D721Med (cell line): ENCODE measurements around the gene SMURF2.

ENCODE experiments used
- DNase-seq: peaks from one replicate; pipeline ENCODE4 v3.0.0; 2011; ENCODE audit warnings: low spot score; ENCODE audit not compliant: insufficient read length
- FAIRE-seq: peaks from 2 replicates; lab custom pipeline; 2011; peaks lifted over from hg19 to GRCh38; lab: Jason Lieb, UNC
- TF ChIP-seq, protein P1 (sequence below): IDR thresholded peaks from 2 replicates; pipeline ENCODE4 v1.5.1; 2012; ENCODE audit warnings: mild to moderate bottlenecking, control low read depth; ENCODE audit not compliant: insufficient read depth; ENCODE audit errors: missing control alignments

The SMURF2 gene

DNA sequence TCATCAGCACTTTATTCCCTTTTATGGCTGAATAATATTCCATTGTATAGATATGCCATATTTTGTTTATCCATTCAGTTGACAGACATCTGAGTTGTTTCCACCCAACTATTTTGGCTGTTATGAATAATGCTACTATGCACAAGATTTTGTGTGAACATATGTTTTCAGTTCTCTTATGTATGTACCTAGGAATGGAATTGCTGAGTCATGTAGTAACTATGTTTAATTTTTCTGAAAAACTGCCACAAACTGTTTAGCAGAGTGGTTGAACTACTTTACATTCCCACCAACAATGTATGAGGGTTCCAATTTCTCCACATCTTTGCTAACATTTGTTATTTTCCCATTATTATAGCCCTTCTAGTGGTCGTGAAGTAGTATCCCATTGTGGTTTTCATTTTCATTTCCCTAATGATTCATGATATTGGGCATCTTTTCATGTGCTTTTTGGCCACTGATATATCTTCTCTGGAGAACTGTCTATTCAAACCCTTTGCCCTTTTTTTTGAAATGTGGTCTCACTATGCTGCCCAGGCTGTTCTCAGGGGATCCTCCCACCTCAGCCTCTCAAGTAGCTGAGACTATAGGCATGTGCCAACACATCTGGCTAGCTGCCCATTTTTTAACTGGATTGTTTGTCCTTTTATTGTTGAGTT lies 26.3 kb downstream of the SMURF2 start:
- TF ChIP-seq, protein P1, sequence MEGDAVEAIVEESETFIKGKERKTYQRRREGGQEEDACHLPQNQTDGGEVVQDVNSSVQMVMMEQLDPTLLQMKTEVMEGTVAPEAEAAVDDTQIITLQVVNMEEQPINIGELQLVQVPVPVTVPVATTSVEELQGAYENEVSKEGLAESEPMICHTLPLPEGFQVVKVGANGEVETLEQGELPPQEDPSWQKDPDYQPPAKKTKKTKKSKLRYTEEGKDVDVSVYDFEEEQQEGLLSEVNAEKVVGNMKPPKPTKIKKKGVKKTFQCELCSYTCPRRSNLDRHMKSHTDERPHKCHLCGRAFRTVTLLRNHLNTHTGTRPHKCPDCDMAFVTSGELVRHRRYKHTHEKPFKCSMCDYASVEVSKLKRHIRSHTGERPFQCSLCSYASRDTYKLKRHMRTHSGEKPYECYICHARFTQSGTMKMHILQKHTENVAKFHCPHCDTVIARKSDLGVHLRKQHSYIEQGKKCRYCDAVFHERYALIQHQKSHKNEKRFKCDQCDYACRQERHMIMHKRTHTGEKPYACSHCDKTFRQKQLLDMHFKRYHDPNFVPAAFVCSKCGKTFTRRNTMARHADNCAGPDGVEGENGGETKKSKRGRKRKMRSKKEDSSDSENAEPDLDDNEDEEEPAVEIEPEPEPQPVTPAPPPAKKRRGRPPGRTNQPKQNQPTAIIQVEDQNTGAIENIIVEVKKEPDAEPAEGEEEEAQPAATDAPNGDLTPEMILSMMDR, result no peak
- DNase-seq (no peak), FAIRE-seq (no peak)

- no peak for FAIRE-seq
- DNase-seq, result no peak
- TF ChIP-seq, protein P1, result no peak
These were observed 27.9 kb downstream of the SMURF2 start for GRCh38 chr17:64634218-64634617.

GRCh38 chr17:64632606-64633005 lies 29.5 kb downstream of the SMURF2 start:
- TF ChIP-seq, protein P1, result no peak
- DNase-seq, result no peak
- FAIRE-seq, result no peak

- no peak for DNase-seq
- TF ChIP-seq, protein P1, result no peak
- no peak for FAIRE-seq
These were observed 29.9 kb downstream of the SMURF2 start for GRCh38 chr17:64632194-64632593.

DNA sequence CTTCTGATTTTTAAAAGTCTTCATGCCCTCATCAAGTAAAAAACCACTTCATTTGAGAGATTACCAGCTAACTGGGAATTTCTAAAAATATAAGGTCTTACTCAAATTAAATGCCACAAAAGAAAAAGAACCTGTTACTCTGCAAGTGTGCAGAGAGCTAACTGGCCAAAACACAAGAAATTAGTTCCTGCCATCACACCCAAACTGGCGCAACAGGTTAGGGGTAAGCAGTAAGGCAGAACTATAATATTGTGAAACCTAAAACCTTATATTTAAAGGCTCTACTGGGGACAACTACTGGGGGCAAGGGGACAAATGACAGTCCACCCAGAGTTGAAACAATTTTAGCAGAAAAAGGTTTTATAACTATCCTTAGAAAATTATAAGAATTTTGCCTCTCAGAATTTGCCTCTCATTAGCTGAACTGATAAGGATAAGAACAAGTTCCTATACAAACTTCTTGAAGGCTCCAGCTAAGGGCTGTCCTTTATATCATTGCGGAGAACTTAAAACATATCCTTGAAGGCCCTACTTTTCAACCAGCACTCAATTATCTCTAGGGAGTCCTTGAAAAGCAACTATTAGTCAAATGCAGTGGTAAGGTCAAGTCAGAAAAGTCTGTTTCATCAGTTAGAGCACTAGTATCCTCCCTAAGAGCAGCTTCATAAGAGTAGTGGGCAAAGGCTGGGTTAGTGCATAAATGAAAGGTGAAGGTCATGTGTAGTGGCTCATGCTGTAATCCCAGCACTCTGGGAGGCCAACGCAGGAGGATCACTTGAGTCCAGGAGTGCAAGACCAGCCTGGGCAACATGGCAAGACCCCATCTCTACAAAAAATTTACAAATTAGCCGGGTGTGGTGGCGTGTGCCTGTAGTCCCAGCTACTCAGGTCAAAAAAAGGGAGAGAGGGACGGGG lies 31.5 kb downstream of the SMURF2 start:
- FAIRE-seq (no peak), DNase-seq (no peak)
- TF ChIP-seq, protein P1, result no peak

- TF ChIP-seq, protein P1, result no peak
- no peak for FAIRE-seq
These were observed 33.5 kb downstream of the SMURF2 start for GRCh38 chr17:64628641-64629040.

More at GRCh38 chr17:64628641-64629040, 33.5 kb downstream of the SMURF2 start:
- DNase-seq, result no peak
